LNCAP (cell line): Measurements from ENCODE around the gene AKR1C4.

Source experiments
- CTCF ChIP-seq: fragments of 450-650 bp; IDR thresholded peaks from 2 replicates; pipeline ENCODE4 v1.5.1; 2017; ENCODE audit warnings: mild to moderate bottlenecking

The AKR1C4 gene

GRCh38 chr10:5211696-5212536 lies 15.3 kb downstream of the AKR1C4 start:
- TF ChIP-seq CTCF, result no peak

GRCh38 chr10:5216801-5217200 lies 20.2 kb downstream of the AKR1C4 start:
- TF ChIP-seq CTCF, result no peak

GRCh38 chr10:5219262-5219661 lies 22.6 kb downstream of the AKR1C4 start:
- TF ChIP-seq CTCF, result no peak

- TF ChIP-seq CTCF, result no peak
These were observed 32.4 kb downstream of the AKR1C4 start for GRCh38 chr10:5229019-5229418.

- TF ChIP-seq CTCF, result no peak
These were observed 36.7 kb downstream of the AKR1C4 start for GRCh38 chr10:5233324-5233723.

GRCh38 chr10:5234106-5234860 lies 37.6 kb downstream of the AKR1C4 start:
- no peak for TF ChIP-seq CTCF

GRCh38 chr10:5242585-5242984 lies 45.9 kb downstream of the AKR1C4 start:
- TF ChIP-seq CTCF, result no peak
